H1 (cell line): ENCODE data around the gene BATF3. TPM values are rescaled to one million over a fixed set of nuclear protein-coding genes. Genes with fewer than 3 reads are reported as not detected.
"Not testable (repeated sequence)": the region's sequence is repeated elsewhere in the genome, so short reads cannot be mapped to it uniquely, and the experiment has no call there.

Experiments used
- CTCF ChIA-PET: fragments of 300-600 bp; sonication (Branson Sonifier 250); formaldehyde crosslinking; loops from one replicate; lab custom pipeline; 2021; ENCODE audit not compliant: partially characterized antibody; lab: Charles Lee
- POLR2A ChIA-PET: fragments of 300-600 bp; sonication (Branson Sonifier 250); formaldehyde crosslinking; loops from one replicate; lab custom pipeline; 2021; ENCODE audit warnings: inconsistent platforms; ENCODE audit not compliant: partially characterized antibody; lab: Charles Lee
- DNase-seq, 2 experiments: peaks; one replicate each; pipeline versions ENCODE4 v3.0.0 to v3.0.0-alpha.2; 2010 to 2022; ENCODE audit warnings: low spot score in 2 of 2, low read depth in 1 of 2, mixed read lengths in 1 of 2
- FAIRE-seq: peaks from 2 replicates; lab custom pipeline; 2011; peaks lifted over from hg19 to GRCh38; lab: Jason Lieb, UNC
- H2AFZ ChIP-seq: 2 replicates; pipeline ENCODE4 v1.8.1; 2012; ENCODE audit warnings: low read length, inconsistent platforms
- H2AK5ac ChIP-seq: 2 replicates; pipeline ENCODE4 v1.6.1; 2013; ENCODE audit warnings: low read depth, low read length
- H2BK120ac ChIP-seq: replicated peaks from 2 replicates; pipeline ENCODE3; 2013; ENCODE audit warnings: low read depth, low read length, inconsistent platforms
- H2BK12ac ChIP-seq: 2 replicates; pipeline ENCODE4 v1.6.1; 2013; ENCODE audit warnings: low read depth, low read length
- H2BK15ac ChIP-seq: 2 replicates; pipeline ENCODE4 v1.6.1; 2013; ENCODE audit warnings: low read length
- H2BK20ac ChIP-seq: 2 replicates; pipeline ENCODE4 v1.6.1; 2013; ENCODE audit warnings: low read length
- H2BK5ac ChIP-seq: 2 replicates; pipeline ENCODE4 v1.6.1; 2013; ENCODE audit warnings: low read depth, low read length
- H3K14ac ChIP-seq: 2 replicates; pipeline ENCODE4 v1.6.1; 2013; ENCODE audit warnings: inconsistent platforms; ENCODE audit not compliant: insufficient read length
- H3K18ac ChIP-seq: 2 replicates; pipeline ENCODE4 v1.6.1; 2013; ENCODE audit warnings: low read length; ENCODE audit errors: extremely low read depth
- H3K23ac ChIP-seq: 2 replicates; pipeline ENCODE4 v1.6.1; 2013; ENCODE audit warnings: inconsistent platforms; ENCODE audit not compliant: insufficient read length
- H3K23me2 ChIP-seq: 2 replicates; pipeline ENCODE4 v1.6.1; 2013; ENCODE audit warnings: low read depth, low read length
- H3K27ac ChIP-seq: 2 replicates; pipeline ENCODE4 v1.6.1; 2011; ENCODE audit warnings: low read depth, low read length, inconsistent platforms
- H3K27me3 ChIP-seq, 4 experiments: replicated peaks in 1 of 4; 1 replicate in 1 of 4; 2 replicates in 3 of 4; pipeline versions ENCODE4 v1.6.1 to v1.8.1; 2011 to 2013; ENCODE audit warnings: low read length in 3 of 4, mild to moderate bottlenecking in 3 of 4, inconsistent platforms in 2 of 4, mixed read lengths in 2 of 4, moderate library complexity in 1 of 4; ENCODE audit not compliant: control insufficient read depth in 3 of 4, insufficient read depth in 3 of 4; ENCODE audit errors: extremely low read depth in 1 of 4
- H3K36me3 ChIP-seq, 4 experiments: 2 replicates each; pipeline versions ENCODE4 v1.6.1 to v1.8.1; 2011 to 2013; ENCODE audit warnings: mild to moderate bottlenecking in 4 of 4, low read length in 3 of 4, moderate library complexity in 2 of 4, control low read depth in 1 of 4, inconsistent platforms in 1 of 4; ENCODE audit not compliant: insufficient read depth in 4 of 4, control insufficient read depth in 2 of 4
- H3K4ac ChIP-seq: replicated peaks from 2 replicates; pipeline ENCODE3; 2013; ENCODE audit warnings: low read length, low read depth, mixed read lengths, inconsistent platforms; ENCODE audit not compliant: insufficient read length
- H3K4me1 ChIP-seq, 4 experiments: replicated peaks in 1 of 4; 1 replicate in 1 of 4; 2 replicates in 3 of 4; pipeline versions ENCODE4 v1.6.1 to v1.8.1; 2011 to 2013; ENCODE audit warnings: low read length in 3 of 4, inconsistent platforms in 2 of 4, mixed read lengths in 1 of 4; ENCODE audit not compliant: insufficient read depth in 4 of 4, control insufficient read depth in 3 of 4
- H3K4me2 ChIP-seq, 2 experiments: 2 replicates each; pipeline versions ENCODE4 v1.6.1 to v1.8.1; 2011 to 2013; ENCODE audit warnings: low read depth in 2 of 2, low read length in 2 of 2, control low read depth in 1 of 2, inconsistent platforms in 1 of 2, mild to moderate bottlenecking in 1 of 2; ENCODE audit not compliant: insufficient read depth in 1 of 2
- H3K4me3 ChIP-seq, 4 experiments: fragments of 200-600, 300-600 bp in 1 of 4; sonication (generic), shearing (Covaris generic), sonication (Bioruptor Twin) in 1 of 4; 2 replicates each; pipeline versions ENCODE4 v1.5.1 to v1.8.1; 2011 to 2016; ENCODE audit warnings: low read length in 4 of 4, low read depth in 3 of 4, control low read depth in 2 of 4, inconsistent platforms in 2 of 4, mild to moderate bottlenecking in 2 of 4, mixed read lengths in 1 of 4, moderate library complexity in 1 of 4; ENCODE audit not compliant: insufficient read depth in 2 of 4; ENCODE audit errors: extremely low read depth in 1 of 4
- H3K56ac ChIP-seq: replicated peaks from 2 replicates; pipeline ENCODE3; 2013; ENCODE audit warnings: low read depth, mild to moderate bottlenecking, mixed read lengths, low read length, inconsistent platforms; ENCODE audit not compliant: insufficient read length
- H3K79me1 ChIP-seq: 2 replicates; pipeline ENCODE4 v1.6.1; 2013; ENCODE audit warnings: low read depth, low read length, control low read depth
- H3K79me2 ChIP-seq, 2 experiments: 2 replicates each; pipeline versions ENCODE4 v1.6.1 to v1.8.1; 2012 to 2013; ENCODE audit warnings: low read length in 2 of 2, mild to moderate bottlenecking in 2 of 2, inconsistent platforms in 1 of 2; ENCODE audit not compliant: insufficient read depth in 2 of 2, control insufficient read depth in 1 of 2
- H3K9ac ChIP-seq, 4 experiments: replicated peaks in 1 of 4; 1 replicate in 1 of 4; 2 replicates in 3 of 4; pipeline versions ENCODE4 v1.6.1 to v1.8.1; 2011 to 2013; ENCODE audit warnings: low read depth in 3 of 4, low read length in 3 of 4, control low read depth in 2 of 4, mild to moderate bottlenecking in 2 of 4, moderate library complexity in 2 of 4, inconsistent platforms in 1 of 4; ENCODE audit errors: extremely low read depth in 1 of 4
- H3K9me3 ChIP-seq, 2 experiments: 2 replicates each; pipeline versions ENCODE4 v1.6.1 to v1.8.1; 2012 to 2013; ENCODE audit warnings: mild to moderate bottlenecking in 2 of 2, moderate library complexity in 2 of 2, control low read depth in 1 of 2, inconsistent platforms in 1 of 2, low read depth in 1 of 2, low read length in 1 of 2, mixed read lengths in 1 of 2; ENCODE audit not compliant: insufficient read depth in 2 of 2
- H4K20me1 ChIP-seq, 2 experiments: replicated peaks in 1 of 2; 2 replicates each; pipeline versions ENCODE3 to v1.8.1; 2011 to 2013; ENCODE audit warnings: inconsistent platforms in 2 of 2, low read length in 2 of 2, mild to moderate bottlenecking in 1 of 2; ENCODE audit not compliant: insufficient read depth in 2 of 2, control insufficient read depth in 1 of 2
- H4K5ac ChIP-seq: 2 replicates; pipeline ENCODE4 v1.6.1; 2013; ENCODE audit warnings: low read length, low read depth, mixed read lengths, inconsistent platforms; ENCODE audit not compliant: insufficient read length
- H4K8ac ChIP-seq: 2 replicates; pipeline ENCODE4 v1.8.0; 2013; ENCODE audit warnings: mild to moderate bottlenecking, moderate library complexity, low read length, inconsistent platforms; ENCODE audit not compliant: insufficient read depth; ENCODE audit errors: extremely low read depth
- H4K91ac ChIP-seq: replicated peaks from 2 replicates; pipeline ENCODE3; 2013; ENCODE audit warnings: low read length, mixed read lengths, inconsistent platforms; ENCODE audit not compliant: insufficient read length
- ASH2L ChIP-seq: fragments of 200-600, 300-600 bp; sonication (generic); IDR thresholded peaks from one replicate; pipeline ENCODE4 v1.7.1; 2017; ENCODE audit warnings: low read length
- TAF7 ChIP-seq: optimal IDR thresholded peaks from 2 replicates; pipeline ENCODE3; 2011; ENCODE audit warnings: low read depth, mild to moderate bottlenecking, inconsistent platforms, low read length, moderate library complexity, borderline replicate concordance
- WGBS, 2 experiments: shearing (Covaris generic) in 1 of 2; methylation state at CpG; one replicate each; pipeline versions ENCODE4 v1.1.6 to v1.1.7; 2013 to 2015; ENCODE audit warnings: low lambda C conversion rate in 2 of 2, mixed read lengths in 2 of 2, inconsistent platforms in 1 of 2, low coverage in 1 of 2, missing lambda C conversion rate in 1 of 2; ENCODE audit not compliant: insufficient replicate concordance in 2 of 2, insufficient coverage in 1 of 2, insufficient read length in 1 of 2; ENCODE audit errors: extremely low coverage in 1 of 2, missing lambda C conversion rate in 1 of 2; 5-methylcytosine and 5-hydroxymethylcytosine counted together
- polyA plus RNA-seq, 7 experiments: library from polyadenylated mRNA; depleted of rRNA in 3 of 7; stranded (reverse) in 5 of 7; unstranded in 2 of 7; fragments of >200 nt in 5 of 7; fragments of 200-250 nt in 2 of 7; gene quantifications; 1 replicate in 5 of 7; 2 replicates in 1 of 7; 4 replicates in 1 of 7; pipeline versions ENCODE4 v1.2.1 to v1.2.3, GENCODE V29; 2011 to 2013; ENCODE audit warnings: missing spikeins in 2 of 7, mixed read lengths in 2 of 7
- total RNA-seq: library from RNA; stranded (reverse); fragmentation: NEBNext Ultra II Directional; extraction: Animal tissue kit (Norgen Biotek cat#: 25700); gene quantifications from 2 replicates; pipeline ENCODE4 v1.2.1, GENCODE V29; 2021

BATF3 gene
- total and polyA plus RNA-seq, 2 of the 8 experiments (the other 6 are each of a cell fraction or from before 2014, with no cell fraction given) = 6.3 TPM

DNA sequence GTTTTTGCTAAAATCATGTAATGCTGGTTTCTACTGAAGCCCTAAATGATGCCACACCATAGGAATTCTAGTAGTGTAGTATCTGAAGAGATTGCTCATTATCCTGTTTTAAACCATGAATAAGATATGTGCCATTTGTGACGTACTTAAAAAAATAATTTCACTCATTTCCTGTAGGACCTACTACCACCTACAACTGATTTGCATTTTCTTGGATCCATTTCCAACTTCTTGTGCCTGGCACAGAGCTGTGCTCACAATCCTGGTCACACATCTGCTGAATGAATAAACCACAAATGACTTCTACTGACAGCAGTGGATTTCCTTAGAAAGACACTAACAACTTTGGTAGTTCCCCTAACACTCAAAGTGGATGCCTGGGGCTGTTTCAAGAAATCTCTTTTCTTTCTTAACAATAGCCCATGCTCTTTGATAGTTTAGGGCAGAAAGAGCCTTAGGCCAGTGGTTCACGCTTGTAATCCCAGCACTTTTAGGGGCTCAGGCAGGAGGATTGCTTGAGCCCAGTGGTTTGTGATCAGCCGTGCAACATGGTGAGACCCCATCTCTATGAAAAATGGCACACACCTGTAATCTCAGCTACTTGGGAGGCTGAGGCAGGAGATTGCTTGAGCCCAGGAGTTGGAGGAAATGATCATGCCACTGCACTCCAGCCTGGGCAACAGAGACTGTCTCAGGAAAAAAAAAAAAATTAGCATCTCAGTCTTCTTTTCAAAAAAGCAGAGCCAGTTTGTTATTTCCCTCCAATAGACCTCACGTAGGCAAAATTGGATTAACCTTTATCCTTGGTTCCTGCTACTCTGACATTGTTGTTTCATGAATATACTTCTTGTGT, 13.0 kb upstream of the BATF3 start (continued):
- TF ChIP-seq ASH2L (no peak), TAF7 (no peak)

DNA sequence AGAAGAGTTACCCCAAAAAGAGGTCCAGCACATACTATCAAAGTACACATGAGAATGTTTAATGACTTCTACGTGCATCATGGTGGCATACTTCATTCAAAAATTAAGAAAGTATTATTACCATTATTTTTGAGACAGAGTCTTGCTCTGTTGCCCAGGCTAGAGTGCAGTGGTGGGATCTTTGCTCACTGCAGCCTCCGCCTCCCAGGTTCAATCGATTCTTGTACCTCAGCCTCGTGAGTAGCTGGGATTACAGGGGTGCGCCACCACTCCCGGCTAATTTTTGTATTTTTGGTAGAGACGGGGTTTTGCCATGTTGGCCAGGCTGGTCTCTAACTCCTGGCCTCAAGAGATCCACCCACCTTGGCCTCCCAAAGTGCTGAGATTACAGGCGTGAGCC, 12.3 kb upstream of the BATF3 start:
- not testable (repeated sequence) for H3K18ac ChIP-seq, H3K9me3 ChIP-seq, H4K20me1 ChIP-seq, H3K23ac ChIP-seq, H2BK5ac ChIP-seq, H2AFZ ChIP-seq, H4K91ac ChIP-seq, H2BK20ac ChIP-seq, H2BK15ac ChIP-seq, H3K27me3 ChIP-seq, DNase-seq, H3K79me1 ChIP-seq, H3K4me3 ChIP-seq, H3K56ac ChIP-seq, H4K8ac ChIP-seq, H2BK120ac ChIP-seq, FAIRE-seq, H3K14ac ChIP-seq, H3K36me3 ChIP-seq, H3K23me2 ChIP-seq, H4K5ac ChIP-seq, H3K27ac ChIP-seq, H2BK12ac ChIP-seq, H3K4me1 ChIP-seq, H3K4ac ChIP-seq, H2AK5ac ChIP-seq, H3K79me2 ChIP-seq, H3K9ac ChIP-seq, H3K4me2 ChIP-seq
- CTCF ChIA-PET = interaction anchor here (1.0 to 2.2 kb wide), 3 partner anchors 10 to 38 kb away, joined by 3 to 6 read pairs (median 3); no protein-coding TSS in a partner anchor
- POLR2A ChIA-PET = interaction anchor here (1.4 kb wide), 1 partner anchor 11 kb away, joined by 3 read pairs; no protein-coding TSS in a partner anchor
- 91% methylated on average over 8 of the region's 8 CpGs; no CpG with 5 or more reads in 1 of the 2 experiments for WGBS, 2 experiments
